DND-41 (cell line): ENCODE results near the gene DACH1.

Experiments used
- EZH2 ChIP-seq: IDR thresholded peaks from 3 replicates; pipeline ENCODE4 v1.6.1; 2012; ENCODE audit warnings: borderline replicate concordance, low read depth, mild to moderate bottlenecking, moderate library complexity, low read length, inconsistent platforms; ENCODE audit not compliant: severe bottlenecking
- TF ChIP-seq, protein P1 (sequence below): IDR thresholded peaks from 2 replicates; pipeline ENCODE4 v1.5.1; 2012; ENCODE audit warnings: borderline replicate concordance, low read length, moderate library complexity, mild to moderate bottlenecking; ENCODE audit not compliant: poor library complexity, severe bottlenecking; ENCODE audit errors: extremely low read depth

DNA sequence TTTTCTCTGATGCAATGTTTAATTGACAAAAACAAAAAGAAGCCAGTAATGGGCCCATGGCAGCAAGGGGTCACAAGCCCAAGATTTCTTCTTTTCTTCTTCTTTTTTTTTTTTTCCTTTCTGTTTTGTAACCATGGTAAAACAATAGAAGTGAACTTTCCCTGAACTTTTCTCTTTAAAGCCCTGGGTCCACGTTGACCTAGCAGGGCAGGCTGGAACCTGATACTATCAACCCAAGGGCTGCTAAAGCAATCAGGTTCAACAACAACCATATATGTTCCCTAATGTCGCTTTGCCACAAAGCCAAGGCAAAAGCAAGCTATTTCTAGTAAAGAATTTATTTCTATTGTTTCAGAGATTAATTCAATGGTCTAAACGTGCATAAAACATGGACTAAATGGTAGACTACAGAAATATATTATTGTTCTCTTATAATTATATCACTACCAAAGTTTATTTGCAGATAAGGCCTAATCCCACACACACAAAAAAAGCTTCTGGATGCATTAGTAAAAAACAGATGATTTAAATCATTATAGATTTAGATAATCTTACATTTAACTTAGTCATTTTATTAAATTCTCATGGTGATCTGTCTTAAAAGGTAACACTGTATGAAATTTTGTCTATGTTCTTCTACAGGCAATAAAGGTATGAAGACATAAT, 153.9 kb downstream of the DACH1 start:
- TF ChIP-seq, protein P1, sequence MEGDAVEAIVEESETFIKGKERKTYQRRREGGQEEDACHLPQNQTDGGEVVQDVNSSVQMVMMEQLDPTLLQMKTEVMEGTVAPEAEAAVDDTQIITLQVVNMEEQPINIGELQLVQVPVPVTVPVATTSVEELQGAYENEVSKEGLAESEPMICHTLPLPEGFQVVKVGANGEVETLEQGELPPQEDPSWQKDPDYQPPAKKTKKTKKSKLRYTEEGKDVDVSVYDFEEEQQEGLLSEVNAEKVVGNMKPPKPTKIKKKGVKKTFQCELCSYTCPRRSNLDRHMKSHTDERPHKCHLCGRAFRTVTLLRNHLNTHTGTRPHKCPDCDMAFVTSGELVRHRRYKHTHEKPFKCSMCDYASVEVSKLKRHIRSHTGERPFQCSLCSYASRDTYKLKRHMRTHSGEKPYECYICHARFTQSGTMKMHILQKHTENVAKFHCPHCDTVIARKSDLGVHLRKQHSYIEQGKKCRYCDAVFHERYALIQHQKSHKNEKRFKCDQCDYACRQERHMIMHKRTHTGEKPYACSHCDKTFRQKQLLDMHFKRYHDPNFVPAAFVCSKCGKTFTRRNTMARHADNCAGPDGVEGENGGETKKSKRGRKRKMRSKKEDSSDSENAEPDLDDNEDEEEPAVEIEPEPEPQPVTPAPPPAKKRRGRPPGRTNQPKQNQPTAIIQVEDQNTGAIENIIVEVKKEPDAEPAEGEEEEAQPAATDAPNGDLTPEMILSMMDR = no peak
- TF ChIP-seq EZH2 = no peak
